Measurements from ENCODE around the gene ACOD1.

- TF ChIP-seq CTCF (IDR thresholded peaks at IDR 0.05) (peak; percentile 57 to 91 (median 88)), POLR2A (IDR thresholded peaks at IDR 0.05) (no peak), POLR2AphosphoS5 (IDR thresholded peaks at IDR 0.05; ENCODE audit: insufficient read depth in 1 of 2, low read depth in 1 of 2) (no peak)
Observed at GRCh38 chr13:76980075-76980718, 31.9 kb downstream of the ACOD1 start.
